Measurements from ENCODE around the gene MAP3K20. TPM values are rescaled to one million over a fixed set of nuclear protein-coding genes. Genes with fewer than 3 reads are reported as not detected.

MAP3K20 gene
- total RNA-seq, 1 donor from 2014 or later = 19.1 TPM

DNA sequence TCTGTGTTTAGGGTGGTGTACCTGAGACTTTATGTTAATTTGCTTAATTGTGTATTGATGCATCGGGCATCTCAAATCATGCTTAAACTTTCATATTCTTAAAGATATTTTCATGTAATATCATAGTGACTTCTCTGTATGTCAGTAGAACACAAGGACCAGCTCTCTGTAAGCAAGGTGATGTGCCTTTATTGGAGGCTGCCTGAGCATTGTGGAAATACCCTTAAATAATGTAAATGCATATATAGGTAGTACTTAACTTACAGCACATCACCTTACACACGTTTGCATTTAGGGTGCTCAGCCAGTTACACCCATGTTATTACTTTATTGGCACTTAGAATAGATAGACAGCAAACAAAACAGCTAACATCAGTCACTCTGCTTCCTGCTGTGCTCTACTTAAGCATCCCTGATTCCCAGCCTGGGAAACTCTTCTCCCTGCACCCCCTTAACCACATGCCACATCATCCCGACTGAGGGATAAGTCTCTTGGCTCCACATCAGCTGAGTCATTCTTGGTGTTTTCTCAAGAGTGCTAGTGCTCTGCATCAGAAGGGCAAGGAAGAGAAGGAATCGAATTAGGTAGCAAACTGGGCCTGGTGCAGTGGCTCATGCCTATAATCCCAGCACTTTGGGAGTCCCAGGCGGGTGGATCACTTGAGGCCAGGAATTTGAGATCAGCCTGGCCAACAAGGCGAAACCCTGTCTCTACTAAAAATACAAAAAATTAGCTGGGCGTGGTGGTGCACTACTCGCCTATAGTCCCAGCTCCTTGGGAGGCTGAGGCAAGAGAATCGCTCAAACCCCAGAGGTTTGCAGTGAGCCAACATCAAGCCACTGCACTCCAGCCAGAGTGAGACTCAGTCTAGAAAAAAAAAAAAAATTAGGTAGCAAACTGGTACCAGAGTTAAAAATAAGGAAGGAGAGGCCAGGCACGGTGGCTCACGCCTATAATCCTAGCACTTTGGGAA is 108.7 kb downstream of the MAP3K20 start:
- H3K27ac Mint-ChIP-seq = no peak overlapping the region
- peaks cover 3% of the 10 kb centered on the region for H3K36me3 Mint-ChIP-seq (ENCODE audit: low read depth)
- no peak for DNase-seq
- H3K27me3 Mint-ChIP-seq = peaks cover 5% of the 10 kb centered on the region
- peaks cover 2% of the 10 kb centered on the region for H3K4me1 Mint-ChIP-seq
- no peak overlapping the region for H3K4me3 Mint-ChIP-seq
- intact Hi-C loops (cut with micrococcal nuclease) = no loop called here
- no peaks in the 10 kb centered on the region for H3K9me3 Mint-ChIP-seq

DNA sequence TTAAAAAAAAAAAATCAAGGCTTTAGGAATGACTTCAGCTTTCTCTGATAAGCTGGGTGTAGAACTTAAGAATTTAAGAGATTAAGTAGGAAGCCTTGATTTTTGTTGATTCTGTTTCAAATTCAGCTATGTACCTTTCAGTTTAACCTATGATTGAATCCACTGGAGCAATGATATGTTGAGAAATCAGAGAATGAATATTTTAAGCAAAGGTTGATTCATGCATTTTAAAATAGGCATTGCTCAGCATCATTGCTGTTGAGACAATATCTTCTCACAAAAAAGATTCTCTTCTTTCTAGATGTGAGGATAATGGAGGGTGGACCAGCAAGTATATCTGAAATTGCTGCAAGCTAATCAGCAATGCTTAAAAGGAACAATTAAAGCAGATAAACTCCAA is 109.8 kb downstream of the MAP3K20 start:
- H3K9me3 Mint-ChIP-seq = no peaks in the 10 kb centered on the region
- H3K4me1 Mint-ChIP-seq = peaks cover 2% of the 10 kb centered on the region
- DNase-seq = no peak
- no peak overlapping the region for H3K4me3 Mint-ChIP-seq
- intact Hi-C loops (cut with micrococcal nuclease) = no loop called here
- H3K36me3 Mint-ChIP-seq (ENCODE audit: low read depth) = peaks cover 3% of the 10 kb centered on the region
- H3K27me3 Mint-ChIP-seq = peaks cover 3% of the 10 kb centered on the region
- no peak overlapping the region for H3K27ac Mint-ChIP-seq

DNA sequence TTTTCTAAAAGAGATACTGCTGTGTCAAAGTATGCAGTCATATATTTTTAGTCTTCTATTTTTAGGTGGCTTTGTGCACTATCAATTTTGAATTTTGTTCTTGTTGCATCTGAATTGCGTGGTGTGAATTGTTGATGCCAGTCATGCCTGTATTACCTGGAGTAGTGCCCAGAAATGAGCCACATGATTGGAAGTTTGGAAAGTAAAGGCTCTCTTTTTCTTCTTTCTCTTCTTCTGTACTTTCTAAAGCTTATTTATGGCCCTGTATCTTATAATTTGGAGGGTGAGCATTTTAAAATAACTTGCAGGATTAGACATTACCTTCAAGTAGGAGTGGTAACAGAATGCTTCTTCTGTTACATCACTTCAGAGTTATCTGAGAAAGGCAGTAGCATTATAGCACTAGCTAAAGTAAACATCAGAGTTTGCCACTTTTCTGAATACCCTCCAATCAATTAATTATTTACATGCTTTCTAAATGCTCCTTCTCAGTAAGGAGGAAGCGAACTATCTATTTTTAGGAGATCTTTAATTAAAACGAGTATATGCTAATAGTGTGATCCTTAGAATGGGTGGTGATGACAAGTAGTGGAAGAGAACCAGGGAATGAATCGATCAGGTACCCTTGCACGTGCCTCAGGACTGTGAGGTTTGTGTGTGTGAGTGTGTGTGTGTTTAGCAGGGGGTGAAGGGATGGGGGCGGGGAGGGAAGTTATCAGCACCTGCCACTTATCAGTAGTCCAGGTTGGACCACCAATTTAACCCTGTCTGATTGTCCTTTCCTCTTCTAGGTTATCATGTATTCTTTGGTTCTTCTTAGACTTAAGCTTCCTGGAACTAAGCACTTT is 112.5 kb downstream of the MAP3K20 start:
- intact Hi-C loops (cut with micrococcal nuclease) = no loop called here
- Mint-ChIP-seq H3K9me3 (no peaks in the 10 kb centered on the region), H3K27ac (no peak overlapping the region), H3K4me1 (peaks cover 2% of the 10 kb centered on the region), H3K36me3 (ENCODE audit: low read depth) (peaks cover 5% of the 10 kb centered on the region), H3K27me3 (no peaks in the 10 kb centered on the region), H3K4me3 (no peak overlapping the region)
- DNase-seq = no peak

DNA sequence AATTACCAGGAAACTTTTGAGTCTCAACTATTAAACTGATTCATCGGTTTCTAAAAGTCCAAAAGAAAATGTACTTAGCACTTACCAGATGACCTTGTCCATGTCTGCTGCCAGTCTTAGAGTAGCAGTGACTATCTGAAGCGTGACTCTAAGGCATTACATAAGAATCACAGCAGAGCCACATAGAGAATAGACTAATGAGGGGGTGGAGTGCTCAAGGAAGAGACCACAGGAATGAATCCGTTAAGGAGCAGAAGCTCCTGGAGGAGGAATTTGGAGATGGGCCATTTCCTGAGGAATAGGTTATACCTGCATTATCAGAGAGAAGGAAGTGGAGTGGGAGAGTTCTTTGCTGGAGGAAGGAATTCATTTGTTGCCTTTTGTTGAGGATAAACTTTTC is 116.0 kb downstream of the MAP3K20 start:
- DNase-seq = no peak
- H3K36me3 Mint-ChIP-seq (ENCODE audit: low read depth) = peaks cover 3% of the 10 kb centered on the region
- intact Hi-C loops (cut with micrococcal nuclease) = no loop called here
- no peaks in the 10 kb centered on the region for H3K9me3 Mint-ChIP-seq
- no peak overlapping the region for H3K4me3 Mint-ChIP-seq
- no peaks in the 10 kb centered on the region for H3K27me3 Mint-ChIP-seq
- H3K27ac Mint-ChIP-seq = no peak overlapping the region
- H3K4me1 Mint-ChIP-seq = peaks cover 2% of the 10 kb centered on the region

DNA sequence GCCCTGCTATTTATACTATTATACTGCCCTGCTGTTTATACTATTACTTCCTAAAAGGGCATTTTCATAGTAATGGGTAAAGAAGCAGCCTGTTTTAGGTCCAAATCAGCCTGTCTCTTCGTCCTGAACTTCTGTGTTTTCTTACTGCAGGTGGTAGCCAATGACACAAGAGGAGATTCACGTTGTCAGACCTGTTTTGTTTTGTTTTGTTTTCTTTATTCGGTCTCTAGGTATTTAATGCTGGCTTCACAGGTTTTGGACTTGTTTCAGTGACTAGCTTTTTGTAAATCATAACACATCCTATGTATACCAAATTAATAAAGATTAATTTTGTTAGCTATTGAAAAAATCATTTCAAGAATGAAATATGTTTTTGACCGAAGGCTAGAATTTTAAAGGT is 116.4 kb downstream of the MAP3K20 start:
- DNase-seq = no peak
- no peaks in the 10 kb centered on the region for H3K9me3 Mint-ChIP-seq
- H3K27ac Mint-ChIP-seq = no peak overlapping the region
- H3K27me3 Mint-ChIP-seq = no peaks in the 10 kb centered on the region
- no peak overlapping the region for H3K4me3 Mint-ChIP-seq
- intact Hi-C loops (cut with micrococcal nuclease) = no loop called here
- H3K36me3 Mint-ChIP-seq (ENCODE audit: low read depth) = peaks cover 3% of the 10 kb centered on the region
- H3K4me1 Mint-ChIP-seq = peaks cover 2% of the 10 kb centered on the region

DNA sequence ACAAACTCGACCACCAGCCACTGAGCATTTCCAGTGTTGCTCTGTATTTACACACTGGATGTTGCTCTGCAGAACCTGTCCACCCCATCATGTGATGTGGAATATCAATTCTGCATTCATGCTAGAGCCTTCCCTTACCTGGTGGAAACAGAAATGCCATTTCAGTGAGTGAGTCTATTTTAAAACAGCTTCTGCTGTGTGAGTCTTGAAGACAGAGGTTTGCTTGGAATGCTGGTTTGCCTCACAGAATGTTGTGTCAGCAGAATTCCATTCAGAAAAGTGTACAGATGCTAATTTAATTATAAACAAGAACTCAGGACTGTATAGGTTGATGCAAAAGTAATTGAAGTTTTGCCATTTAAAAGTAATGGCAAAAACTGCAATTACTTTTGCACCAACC is 118.3 kb downstream of the MAP3K20 start:
- no peak overlapping the region for H3K4me3 Mint-ChIP-seq
- no peaks in the 10 kb centered on the region for H3K4me1 Mint-ChIP-seq
- no peaks in the 10 kb centered on the region for H3K9me3 Mint-ChIP-seq
- no peaks in the 10 kb centered on the region for H3K27me3 Mint-ChIP-seq
- peaks cover 9% of the 10 kb centered on the region for H3K36me3 Mint-ChIP-seq (ENCODE audit: low read depth)
- DNase-seq = no peak
- intact Hi-C loops (cut with micrococcal nuclease) = no loop called here
- no peak overlapping the region for H3K27ac Mint-ChIP-seq

DNA sequence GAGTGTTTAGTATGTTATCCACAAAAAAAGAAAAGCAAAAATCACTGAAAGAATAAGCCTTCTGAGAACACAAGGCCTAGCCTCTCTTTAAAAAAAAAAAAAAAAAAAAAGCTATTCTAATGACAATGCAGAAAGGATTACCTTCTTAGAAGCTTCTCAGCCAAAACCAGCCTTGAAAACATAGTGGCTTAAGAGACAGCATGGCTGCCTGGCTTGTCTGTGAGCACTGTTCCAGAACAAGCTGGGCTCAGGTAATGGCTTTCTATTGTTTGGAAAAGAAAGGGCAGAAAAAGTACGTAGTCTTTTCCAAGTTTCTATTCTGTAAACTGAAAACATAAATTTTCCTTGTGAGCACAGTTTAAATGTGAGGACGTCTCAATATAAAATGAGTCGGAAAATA is 119.5 kb downstream of the MAP3K20 start:
- intact Hi-C loops (cut with micrococcal nuclease) = no loop called here
- Mint-ChIP-seq H3K27me3 (no peaks in the 10 kb centered on the region), H3K4me1 (no peaks in the 10 kb centered on the region), H3K36me3 (ENCODE audit: low read depth) (peaks cover 12% of the 10 kb centered on the region), H3K27ac (no peak overlapping the region), H3K9me3 (no peaks in the 10 kb centered on the region), H3K4me3 (no peak overlapping the region)
- DNase-seq = no peak

DNA sequence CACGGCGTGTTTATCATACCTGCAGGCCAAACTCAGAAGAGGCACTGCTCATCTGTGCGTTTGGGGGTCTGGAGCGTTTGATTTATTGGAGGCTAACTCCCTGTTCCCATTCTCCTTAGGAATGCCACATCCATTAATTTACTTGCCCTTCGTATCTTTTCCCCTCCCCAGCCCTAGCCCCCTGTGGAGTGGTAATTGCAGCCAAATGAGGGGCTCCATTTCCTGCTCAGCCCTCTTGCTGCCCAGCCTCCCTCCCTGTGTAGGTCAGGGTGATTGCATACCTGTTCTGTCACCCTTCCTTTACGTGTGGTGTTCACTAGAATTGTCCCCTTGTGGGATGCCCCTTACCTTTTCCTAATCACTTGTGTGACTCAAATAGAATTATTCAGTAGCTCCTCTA is 120.4 kb downstream of the MAP3K20 start:
- Mint-ChIP-seq H3K9me3 (no peaks in the 10 kb centered on the region), H3K4me3 (no peak overlapping the region), H3K36me3 (ENCODE audit: low read depth) (peaks cover 12% of the 10 kb centered on the region), H3K4me1 (no peaks in the 10 kb centered on the region), H3K27ac (no peak overlapping the region), H3K27me3 (no peaks in the 10 kb centered on the region)
- intact Hi-C loops (cut with micrococcal nuclease) = no loop called here
- DNase-seq = no peak

DNA sequence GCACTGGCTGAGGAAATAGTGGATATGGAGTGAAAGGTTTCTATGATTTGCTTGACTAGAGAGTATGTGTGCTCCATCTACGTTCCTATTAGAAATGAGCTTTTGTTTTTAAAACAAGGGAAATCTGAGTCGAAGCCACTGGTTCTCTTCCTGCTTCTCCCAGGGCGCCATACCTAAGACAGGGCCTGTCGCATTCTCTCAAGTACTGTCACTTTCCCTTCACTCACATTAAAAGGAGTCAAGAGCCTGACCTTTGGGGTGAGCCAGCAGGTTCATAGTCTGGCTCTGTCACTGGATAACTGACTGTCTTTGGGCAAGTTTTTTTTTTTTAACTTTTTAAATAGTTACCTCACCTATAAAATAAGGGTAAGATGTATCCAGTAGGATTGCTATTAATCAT is 121.0 kb downstream of the MAP3K20 start:
- H3K4me1 Mint-ChIP-seq = no peaks in the 10 kb centered on the region
- H3K36me3 Mint-ChIP-seq (ENCODE audit: low read depth) = peaks cover 9% of the 10 kb centered on the region
- no peaks in the 10 kb centered on the region for H3K9me3 Mint-ChIP-seq
- no peaks in the 10 kb centered on the region for H3K27me3 Mint-ChIP-seq
- intact Hi-C loops (cut with micrococcal nuclease) = no loop called here
- no peak overlapping the region for H3K27ac Mint-ChIP-seq
- no peak overlapping the region for H3K4me3 Mint-ChIP-seq
- DNase-seq = no peak

DNA sequence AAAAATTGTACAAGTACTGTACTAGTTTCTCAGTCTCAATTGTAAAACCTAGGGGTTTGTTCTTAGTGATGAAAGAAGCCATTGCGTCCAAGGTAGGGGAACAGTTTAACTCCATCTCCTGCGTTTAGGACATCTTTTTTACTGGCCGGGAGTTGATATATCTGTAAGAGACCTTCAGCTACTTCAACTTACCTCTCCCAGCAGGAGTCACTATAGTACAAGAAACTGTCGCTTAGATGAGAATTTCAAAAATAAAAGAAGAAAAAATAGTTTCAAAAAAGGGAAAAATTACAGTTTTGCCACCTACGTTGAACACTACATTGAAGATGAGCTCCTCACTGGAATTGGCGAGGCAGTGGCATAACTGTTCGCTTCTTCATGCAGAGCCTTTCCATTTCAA is 122.7 kb downstream of the MAP3K20 start:
- Mint-ChIP-seq H3K9me3 (no peaks in the 10 kb centered on the region), H3K27ac (no peak overlapping the region), H3K4me1 (no peaks in the 10 kb centered on the region), H3K27me3 (no peaks in the 10 kb centered on the region), H3K4me3 (no peak overlapping the region), H3K36me3 (ENCODE audit: low read depth) (peaks cover 9% of the 10 kb centered on the region)
- intact Hi-C loops (cut with micrococcal nuclease) = no loop called here
- DNase-seq = no peak

DNA sequence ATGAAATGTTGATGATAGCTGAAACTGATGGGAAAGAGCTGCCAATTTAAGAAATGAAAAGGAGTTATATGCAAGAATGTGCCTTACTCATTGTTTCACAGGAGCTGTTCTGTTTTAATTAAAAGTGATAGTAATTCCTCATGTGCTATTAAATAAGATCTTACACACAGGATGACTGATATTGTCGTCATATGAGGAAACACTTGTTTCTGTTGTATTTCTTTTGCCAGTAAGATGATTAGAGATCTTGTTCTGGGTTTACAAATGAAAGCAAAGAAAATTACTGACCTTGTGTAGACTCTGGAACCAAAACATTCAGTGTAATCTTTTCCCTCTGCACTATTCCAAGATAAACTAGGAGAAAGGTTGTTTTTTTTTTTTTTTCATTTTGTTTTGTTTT is 123.6 kb downstream of the MAP3K20 start:
- intact Hi-C loops (cut with micrococcal nuclease) = no loop called here
- Mint-ChIP-seq H3K4me3 (no peak overlapping the region), H3K4me1 (no peaks in the 10 kb centered on the region), H3K36me3 (ENCODE audit: low read depth) (peaks cover 9% of the 10 kb centered on the region), H3K27me3 (no peaks in the 10 kb centered on the region), H3K27ac (no peak overlapping the region), H3K9me3 (no peaks in the 10 kb centered on the region)
- no peak for DNase-seq

DNA sequence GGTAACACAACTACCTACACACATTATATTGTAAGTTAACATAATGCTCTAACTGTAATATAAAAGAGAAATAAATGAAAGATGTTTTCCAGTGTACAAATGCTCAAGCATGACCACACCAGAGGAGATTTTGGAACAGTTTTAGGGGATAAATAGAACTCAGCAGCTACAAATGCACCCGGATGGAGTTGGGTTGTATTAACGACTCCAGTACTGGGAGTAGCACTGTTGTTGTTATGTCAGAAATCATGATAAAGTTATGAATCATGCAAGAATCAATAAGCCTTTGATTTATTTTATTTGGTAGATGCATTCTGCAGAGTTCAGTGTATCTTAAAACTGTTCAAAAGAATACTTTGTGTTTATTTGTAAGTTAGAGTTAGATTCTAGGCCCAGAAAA is 126.9 kb downstream of the MAP3K20 start:
- H3K9me3 Mint-ChIP-seq = no peaks in the 10 kb centered on the region
- H3K4me3 Mint-ChIP-seq = no peak overlapping the region
- no peak overlapping the region for H3K27ac Mint-ChIP-seq
- no peaks in the 10 kb centered on the region for H3K4me1 Mint-ChIP-seq
- intact Hi-C loops (cut with micrococcal nuclease) = no loop called here
- H3K36me3 Mint-ChIP-seq (ENCODE audit: low read depth) = peaks cover 9% of the 10 kb centered on the region
- DNase-seq = no peak
- no peaks in the 10 kb centered on the region for H3K27me3 Mint-ChIP-seq

DNA sequence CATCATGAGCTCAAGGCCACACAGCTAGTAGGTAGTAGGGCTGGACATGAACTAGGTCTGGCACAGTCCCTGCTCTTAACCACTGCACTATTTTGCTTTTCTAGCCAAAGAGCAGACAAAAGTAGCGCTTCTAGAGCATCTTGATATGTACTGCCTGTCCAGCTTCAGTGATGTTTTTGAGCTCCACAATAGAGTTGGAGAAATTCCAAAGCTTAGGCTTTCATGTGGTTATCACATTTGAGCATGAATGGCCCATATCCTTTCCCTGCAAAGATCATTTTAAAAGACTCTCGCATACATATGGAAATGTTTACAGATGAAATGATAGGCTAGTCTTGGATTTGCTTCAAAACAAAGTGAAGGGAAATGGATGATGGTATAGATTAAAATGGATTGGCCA is 128.7 kb downstream of the MAP3K20 start:
- H3K9me3 Mint-ChIP-seq = no peaks in the 10 kb centered on the region
- DNase-seq = no peak
- intact Hi-C loops (cut with micrococcal nuclease) = no loop called here
- no peaks in the 10 kb centered on the region for H3K4me1 Mint-ChIP-seq
- H3K27me3 Mint-ChIP-seq = no peaks in the 10 kb centered on the region
- peaks cover 2% of the 10 kb centered on the region for H3K36me3 Mint-ChIP-seq (ENCODE audit: low read depth)
- no peak overlapping the region for H3K27ac Mint-ChIP-seq
- no peak overlapping the region for H3K4me3 Mint-ChIP-seq

DNA sequence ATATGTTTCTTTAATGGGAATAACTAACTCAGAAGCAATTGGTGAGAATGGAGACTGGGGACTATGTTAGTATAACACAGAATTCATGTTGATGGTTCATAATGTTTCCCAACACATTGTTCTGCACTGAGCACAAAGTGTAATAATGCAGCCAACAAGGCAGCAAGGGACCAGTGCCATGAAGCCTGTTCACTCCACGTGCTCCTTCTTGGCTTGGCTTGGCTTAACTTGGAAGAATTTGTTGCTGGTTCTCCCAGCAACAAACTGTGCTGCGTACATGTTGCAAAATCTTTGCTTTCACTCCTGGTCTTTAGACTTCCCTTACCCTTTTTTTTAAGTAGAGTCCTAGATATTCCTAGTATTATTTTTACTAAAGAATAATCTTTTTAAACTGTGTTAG is 129.7 kb downstream of the MAP3K20 start:
- no peak for DNase-seq
- Mint-ChIP-seq H3K4me1 (peaks cover 2% of the 10 kb centered on the region), H3K9me3 (no peaks in the 10 kb centered on the region), H3K27ac (no peak overlapping the region), H3K4me3 (no peak overlapping the region), H3K27me3 (no peaks in the 10 kb centered on the region), H3K36me3 (ENCODE audit: low read depth) (no peaks in the 10 kb centered on the region)
- intact Hi-C loops (cut with micrococcal nuclease) = loop anchor here (5.0 kb wide), 1 partner anchor 113 kb away; no protein-coding TSS in a partner anchor

All from activated CD4-positive, alpha-beta T cell treated with anti-CD3 and anti-CD28 coated beads, Interleukin-2, amount 10 ng/mL, durations not matched to agents 24 days and 14 days (primary cell).